ENCODE results near the gene GRB7.
"Not testable (repeated sequence)": the region's sequence is repeated elsewhere in the genome, so short reads cannot be mapped to it uniquely, and the experiment has no call there.

GRB7 gene

GRCh38 chr17:39751637-39752036 lies 13.9 kb downstream of the GRB7 start:
- no peak for DNase-seq (ENCODE audit: low spot score)

GRCh38 chr17:39752241-39752881 lies 14.6 kb downstream of the GRB7 start:
- DNase-seq (ENCODE audit: low spot score): no peak

- peak; percentile 55 for DNase-seq (ENCODE audit: low spot score)
These were observed 15.9 kb downstream of the GRB7 start for GRCh38 chr17:39753514-39754160.

- peak; percentile 86 for DNase-seq (ENCODE audit: low spot score)
These were observed 16.6 kb downstream of the GRB7 start for GRCh38 chr17:39754161-39754957.

GRCh38 chr17:39754958-39755553 lies 17.3 kb downstream of the GRB7 start:
- no peak for DNase-seq (ENCODE audit: low spot score)

GRCh38 chr17:39755554-39756379 lies 18.0 kb downstream of the GRB7 start:
- no peak for DNase-seq (ENCODE audit: low spot score)

GRCh38 chr17:39756380-39757079 lies 18.8 kb downstream of the GRB7 start:
- no peak for DNase-seq (ENCODE audit: low spot score)

GRCh38 chr17:39757176-39757662 lies 19.5 kb downstream of the GRB7 start:
- DNase-seq (ENCODE audit: low spot score): no peak

- no peak for DNase-seq (ENCODE audit: low spot score)
These were observed 20.5 kb downstream of the GRB7 start for GRCh38 chr17:39757931-39758873.

GRCh38 chr17:39759204-39759603 lies 21.5 kb downstream of the GRB7 start:
- no peak for DNase-seq (ENCODE audit: low spot score)

GRCh38 chr17:39761861-39762496 lies 24.2 kb downstream of the GRB7 start:
- no peak for DNase-seq (ENCODE audit: low spot score)

GRCh38 chr17:39763051-39763820 lies 25.5 kb downstream of the GRB7 start:
- DNase-seq (ENCODE audit: low spot score): no peak

GRCh38 chr17:39764171-39764570 lies 26.4 kb downstream of the GRB7 start:
- DNase-seq (ENCODE audit: low spot score): not testable (repeated sequence)

GRCh38 chr17:39765175-39765574 lies 27.4 kb downstream of the GRB7 start:
- no peak for DNase-seq (ENCODE audit: low spot score)

- DNase-seq (ENCODE audit: low spot score): no peak
These were observed 28.0 kb downstream of the GRB7 start for GRCh38 chr17:39765766-39766165.

- no peak for DNase-seq (ENCODE audit: low spot score)
These were observed 29.4 kb downstream of the GRB7 start for GRCh38 chr17:39767147-39767546.

GRCh38 chr17:39769974-39770587 lies 32.3 kb downstream of the GRB7 start:
- DNase-seq (ENCODE audit: low spot score): no peak

GRCh38 chr17:39772415-39772814 lies 34.7 kb downstream of the GRB7 start:
- no peak for DNase-seq (ENCODE audit: low spot score)
